Keratinocyte (primary cell): ENCODE data around the gene MGMT. TPM values are rescaled to one million over a fixed set of nuclear protein-coding genes. Genes with fewer than 3 reads are reported as not detected.

Source experiments
- DNase-seq: peaks from one replicate; pipeline ENCODE4 v3.0.0-alpha.2; 2011; ENCODE audit warnings: low read depth, missing footprints, low spot score
- FAIRE-seq: peaks from 2 replicates; lab custom pipeline; 2011; peaks lifted over from hg19 to GRCh38; lab: Jason Lieb, UNC
- H2AFZ ChIP-seq: 2 replicates; pipeline ENCODE4 v1.6.0; 2012; ENCODE audit warnings: low read length, control low read depth, inconsistent platforms; ENCODE audit not compliant: control insufficient read depth
- H3K27ac ChIP-seq: 2 replicates; pipeline ENCODE4 v1.5.1; 2011; ENCODE audit warnings: low read length; ENCODE audit not compliant: control insufficient read depth, insufficient read depth
- H3K27me3 ChIP-seq: 3 replicates; pipeline ENCODE4 v1.6.0; 2011; ENCODE audit warnings: low read length; ENCODE audit not compliant: control insufficient read depth, insufficient read depth; ENCODE audit errors: extremely low read depth
- H3K36me3 ChIP-seq, 2 experiments: 2 replicates in 1 of 2; 3 replicates in 1 of 2; pipeline ENCODE4 v1.5.1; 2011; ENCODE audit warnings: low read length in 2 of 2, mild to moderate bottlenecking in 1 of 2; ENCODE audit not compliant: control insufficient read depth in 2 of 2, insufficient read depth in 2 of 2; ENCODE audit errors: extremely low read depth in 1 of 2
- H3K4me1 ChIP-seq: 3 replicates; pipeline ENCODE4 v1.5.1; 2011; ENCODE audit warnings: low read length; ENCODE audit not compliant: control insufficient read depth, insufficient read depth; ENCODE audit errors: extremely low read depth
- H3K4me2 ChIP-seq: 3 replicates; pipeline ENCODE4 v1.6.0; 2011; ENCODE audit warnings: low read depth, low read length; ENCODE audit not compliant: control insufficient read depth, insufficient read depth; ENCODE audit errors: extremely low read depth
- H3K4me3 ChIP-seq, 3 experiments: fragments of 200-600 bp in 1 of 3; sonication (generic) in 1 of 3; 2 replicates in 2 of 3; 3 replicates in 1 of 3; pipeline ENCODE4 v1.5.1; 2011 to 2016; ENCODE audit warnings: low read length in 3 of 3, mild to moderate bottlenecking in 3 of 3, control low read depth in 2 of 3, inconsistent platforms in 1 of 3, low read depth in 1 of 3, mixed read lengths in 1 of 3, mixed run types in 1 of 3, moderate library complexity in 1 of 3; ENCODE audit not compliant: control insufficient read depth in 2 of 3, insufficient read depth in 2 of 3; ENCODE audit errors: extremely low read depth in 1 of 3
- H3K79me2 ChIP-seq: 2 replicates; pipeline ENCODE4 v1.6.0; 2012; ENCODE audit warnings: low read length; ENCODE audit not compliant: control insufficient read depth, insufficient read depth
- H3K9ac ChIP-seq: 3 replicates; pipeline ENCODE4 v1.6.0; 2011; ENCODE audit warnings: low read length; ENCODE audit not compliant: control insufficient read depth, insufficient read depth; ENCODE audit errors: extremely low read depth
- H3K9me1 ChIP-seq: 3 replicates; pipeline ENCODE4 v1.6.0; 2011; ENCODE audit warnings: low read length; ENCODE audit not compliant: control insufficient read depth, insufficient read depth; ENCODE audit errors: extremely low read depth
- H3K9me3 ChIP-seq: 2 replicates; pipeline ENCODE4 v1.5.1; 2012; ENCODE audit warnings: low read depth, low read length; ENCODE audit not compliant: control insufficient read depth
- H4K20me1 ChIP-seq: 3 replicates; pipeline ENCODE4 v1.6.0; 2011; ENCODE audit warnings: low read length; ENCODE audit not compliant: control insufficient read depth, insufficient read depth; ENCODE audit errors: extremely low read depth
- EZH2 ChIP-seq: IDR thresholded peaks from one replicate; pipeline ENCODE4 v1.6.1; 2012; ENCODE audit warnings: inconsistent platforms, mild to moderate bottlenecking, low read length, moderate library complexity
- dilution Hi-C: fragments of 300-500 bp; cut with MboI; formaldehyde crosslinking; loops from one replicate; pipeline ENCODE4 v1.7.0; 2020; ENCODE audit warnings: low sequenced_read_pairs; ENCODE audit not compliant: extremely low pct_ligation_motif_present
- polyA plus RNA-seq, 5 experiments: library from polyadenylated mRNA; depleted of rRNA in 3 of 5; stranded (reverse) in 3 of 5; stranded (forward) in 1 of 5; unstranded in 1 of 5; fragments of >200 nt; gene quantifications; 1 replicate in 1 of 5; 2 replicates in 3 of 5; 3 replicates in 1 of 5; pipeline versions ENCODE4 v1.2.1 to v1.2.3, GENCODE V29; 2011 to 2012; ENCODE audit warnings: missing spikeins in 2 of 5, low read depth in 1 of 5, low replicate concordance in 1 of 5
- TF ChIP-seq, protein P1 (sequence below), 3 experiments: IDR thresholded peaks in 1 of 3; conservative IDR thresholded peaks in 1 of 3; optimal IDR thresholded peaks in 1 of 3; 2 replicates in 2 of 3; 3 replicates in 1 of 3; pipeline versions ENCODE3 to v1.5.1; 2011; ENCODE audit warnings: low read length in 3 of 3, mild to moderate bottlenecking in 3 of 3, moderate library complexity in 2 of 3, control low read depth in 1 of 3, inconsistent platforms in 1 of 3; ENCODE audit not compliant: insufficient read depth in 2 of 3; ENCODE audit errors: extremely low read depth in 1 of 3

Gene MGMT
- polyA plus RNA-seq, 1 donor (not counting 4 experiments of a cell fraction or from before 2014, with no cell fraction given) = 15.2 TPM

DNA sequence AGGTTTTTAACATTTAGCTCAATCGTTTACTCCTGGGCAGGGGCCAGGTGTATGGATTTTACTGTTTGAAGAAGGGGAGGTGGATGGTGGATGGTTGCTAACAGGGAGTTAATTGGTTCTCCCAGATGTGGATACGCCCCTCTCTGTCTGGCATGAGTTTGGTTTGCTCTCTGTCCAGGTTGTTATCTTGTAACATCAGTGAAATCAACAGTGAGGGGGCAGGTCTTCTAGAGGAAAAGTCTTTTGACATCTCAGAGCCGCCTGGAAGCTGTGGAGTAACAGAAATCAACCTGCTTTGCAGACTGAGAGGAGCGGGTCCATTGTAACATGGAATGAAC is 243.4 kb downstream of the MGMT start:
- H2AFZ ChIP-seq = no peak overlapping the region
- TF ChIP-seq, protein P1, sequence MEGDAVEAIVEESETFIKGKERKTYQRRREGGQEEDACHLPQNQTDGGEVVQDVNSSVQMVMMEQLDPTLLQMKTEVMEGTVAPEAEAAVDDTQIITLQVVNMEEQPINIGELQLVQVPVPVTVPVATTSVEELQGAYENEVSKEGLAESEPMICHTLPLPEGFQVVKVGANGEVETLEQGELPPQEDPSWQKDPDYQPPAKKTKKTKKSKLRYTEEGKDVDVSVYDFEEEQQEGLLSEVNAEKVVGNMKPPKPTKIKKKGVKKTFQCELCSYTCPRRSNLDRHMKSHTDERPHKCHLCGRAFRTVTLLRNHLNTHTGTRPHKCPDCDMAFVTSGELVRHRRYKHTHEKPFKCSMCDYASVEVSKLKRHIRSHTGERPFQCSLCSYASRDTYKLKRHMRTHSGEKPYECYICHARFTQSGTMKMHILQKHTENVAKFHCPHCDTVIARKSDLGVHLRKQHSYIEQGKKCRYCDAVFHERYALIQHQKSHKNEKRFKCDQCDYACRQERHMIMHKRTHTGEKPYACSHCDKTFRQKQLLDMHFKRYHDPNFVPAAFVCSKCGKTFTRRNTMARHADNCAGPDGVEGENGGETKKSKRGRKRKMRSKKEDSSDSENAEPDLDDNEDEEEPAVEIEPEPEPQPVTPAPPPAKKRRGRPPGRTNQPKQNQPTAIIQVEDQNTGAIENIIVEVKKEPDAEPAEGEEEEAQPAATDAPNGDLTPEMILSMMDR (optimal IDR thresholded peaks at IDR 0.05 in 1 of 3, IDR thresholded peaks at IDR 0.05 in 1 of 3, conservative IDR thresholded peaks at IDR 0.05 in 1 of 3; ENCODE audit: extremely low read depth in 1 of 3, insufficient read depth in 2 of 3, low read length in 3 of 3) = no peak
- no peak for TF ChIP-seq EZH2
- no peaks in the 10 kb centered on the region for H3K9me1 ChIP-seq
- DNase-seq (no peak), FAIRE-seq (no peak)
- no peaks in the 10 kb centered on the region for H3K27me3 ChIP-seq
- H4K20me1 ChIP-seq = no peaks in the 10 kb centered on the region
- H3K4me3 ChIP-seq = no peak overlapping the region
- H3K4me2 ChIP-seq = no peak overlapping the region
- dilution Hi-C loops = no loop called here
- H3K79me2 ChIP-seq = no peaks in the 10 kb centered on the region
- no peak overlapping the region for H3K27ac ChIP-seq
- no peaks in the 10 kb centered on the region for H3K4me1 ChIP-seq
- H3K9me3 ChIP-seq = no peaks in the 10 kb centered on the region
- H3K36me3 ChIP-seq = no peaks in the 10 kb centered on the region
- no peak overlapping the region for H3K9ac ChIP-seq

DNA sequence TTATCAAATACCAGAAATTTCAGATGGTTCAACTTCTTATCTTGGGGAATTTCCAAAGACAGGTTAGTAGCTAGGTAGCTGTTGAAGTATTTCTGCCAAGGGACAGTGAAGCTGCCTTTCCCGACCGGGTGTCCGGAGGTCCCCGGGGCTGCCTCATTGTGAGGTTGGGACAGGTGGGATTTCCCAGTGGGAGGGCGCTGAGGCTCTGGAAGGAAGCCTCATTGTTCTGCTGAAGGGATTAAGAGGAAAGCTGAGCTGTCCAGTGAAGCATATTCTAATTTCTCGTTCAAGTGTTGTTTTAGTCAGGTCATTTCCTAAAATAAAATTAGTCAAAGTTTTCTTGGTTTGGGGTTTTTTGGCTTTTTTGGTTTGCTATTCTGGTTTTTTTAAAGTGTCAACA is 244.2 kb downstream of the MGMT start:
- H3K9me3 ChIP-seq = no peaks in the 10 kb centered on the region
- H3K4me2 ChIP-seq = no peak overlapping the region
- no peak for TF ChIP-seq EZH2
- TF ChIP-seq, protein P1 (optimal IDR thresholded peaks at IDR 0.05 in 1 of 3, IDR thresholded peaks at IDR 0.05 in 1 of 3, conservative IDR thresholded peaks at IDR 0.05 in 1 of 3; ENCODE audit: extremely low read depth in 1 of 3, insufficient read depth in 2 of 3, low read length in 3 of 3) = no peak
- H3K4me3 ChIP-seq = no peak overlapping the region
- no peaks in the 10 kb centered on the region for H3K79me2 ChIP-seq
- no peak overlapping the region for H2AFZ ChIP-seq
- H3K9me1 ChIP-seq = no peaks in the 10 kb centered on the region
- FAIRE-seq (no peak), DNase-seq (no peak)
- H3K4me1 ChIP-seq = no peaks in the 10 kb centered on the region
- dilution Hi-C loops = no loop called here
- no peaks in the 10 kb centered on the region for H3K27me3 ChIP-seq
- H3K9ac ChIP-seq = no peak overlapping the region
- no peaks in the 10 kb centered on the region for H3K36me3 ChIP-seq
- H4K20me1 ChIP-seq = no peaks in the 10 kb centered on the region
- no peak overlapping the region for H3K27ac ChIP-seq
